GM10248 (cell line): Measurements from ENCODE around the gene ME3.

ENCODE experiments used
- CTCF ChIA-PET: fragments of 300-600 bp; sonication (Branson Sonifier 250); formaldehyde crosslinking; extraction: SDS; loops from one replicate; lab custom pipeline; 2021; ENCODE audit warnings: antibody characterized with exemption; lab: Yijun Ruan, JAX
- POLR2A ChIA-PET: fragments of 350-650 bp; sonication (Branson Sonifier 250); formaldehyde crosslinking; extraction: SDS; loops from one replicate; lab custom pipeline; 2020; ENCODE audit warnings: antibody characterized with exemption; lab: Yijun Ruan, JAX
- DNase-seq: peaks from one replicate; pipeline ENCODE4 v3.0.0; 2012; ENCODE audit errors: extremely low spot score
- TF ChIP-seq, protein P1 (sequence below): IDR thresholded peaks from 2 replicates; pipeline ENCODE4 v1.5.1; 2012; ENCODE audit warnings: mild to moderate bottlenecking, low read depth; ENCODE audit errors: extremely low read depth, missing control alignments, control extremely low read depth

ME3 gene

DNA sequence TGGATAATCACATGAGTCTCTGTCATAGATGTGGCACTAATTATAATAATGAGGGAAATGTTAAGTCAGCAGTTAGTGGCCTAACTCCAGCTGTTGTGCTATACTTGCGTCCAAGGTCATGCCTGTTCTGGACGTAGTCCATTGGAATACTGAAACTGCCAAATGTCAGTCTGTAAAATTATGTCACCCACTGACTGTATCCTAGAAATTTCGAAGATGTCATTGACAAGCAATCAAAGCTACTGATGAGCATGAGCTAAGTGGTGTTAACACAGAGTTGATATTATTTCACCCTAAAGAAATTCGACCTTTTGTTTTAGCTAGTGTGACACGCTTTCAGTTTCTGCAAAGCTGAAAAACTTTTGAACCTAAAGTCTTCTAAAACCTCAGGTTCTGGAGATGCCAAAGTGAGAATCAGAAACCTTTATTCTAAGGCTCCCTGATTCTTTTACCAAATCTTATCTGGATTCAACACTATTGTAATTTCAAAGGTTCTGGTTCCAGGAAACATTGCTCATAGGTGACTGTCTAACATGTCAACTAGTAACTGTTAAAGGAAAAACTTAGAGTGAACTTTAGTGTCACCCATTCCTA is 14.9 kb upstream of the ME3 start:
- DNase-seq, result no peak
- TF ChIP-seq, protein P1, sequence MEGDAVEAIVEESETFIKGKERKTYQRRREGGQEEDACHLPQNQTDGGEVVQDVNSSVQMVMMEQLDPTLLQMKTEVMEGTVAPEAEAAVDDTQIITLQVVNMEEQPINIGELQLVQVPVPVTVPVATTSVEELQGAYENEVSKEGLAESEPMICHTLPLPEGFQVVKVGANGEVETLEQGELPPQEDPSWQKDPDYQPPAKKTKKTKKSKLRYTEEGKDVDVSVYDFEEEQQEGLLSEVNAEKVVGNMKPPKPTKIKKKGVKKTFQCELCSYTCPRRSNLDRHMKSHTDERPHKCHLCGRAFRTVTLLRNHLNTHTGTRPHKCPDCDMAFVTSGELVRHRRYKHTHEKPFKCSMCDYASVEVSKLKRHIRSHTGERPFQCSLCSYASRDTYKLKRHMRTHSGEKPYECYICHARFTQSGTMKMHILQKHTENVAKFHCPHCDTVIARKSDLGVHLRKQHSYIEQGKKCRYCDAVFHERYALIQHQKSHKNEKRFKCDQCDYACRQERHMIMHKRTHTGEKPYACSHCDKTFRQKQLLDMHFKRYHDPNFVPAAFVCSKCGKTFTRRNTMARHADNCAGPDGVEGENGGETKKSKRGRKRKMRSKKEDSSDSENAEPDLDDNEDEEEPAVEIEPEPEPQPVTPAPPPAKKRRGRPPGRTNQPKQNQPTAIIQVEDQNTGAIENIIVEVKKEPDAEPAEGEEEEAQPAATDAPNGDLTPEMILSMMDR, result no peak
- CTCF ChIA-PET, result interaction anchor here (1.4 kb wide), 1 partner anchor 8 kb away, joined by 4 read pairs; no protein-coding TSS in a partner anchor
- POLR2A ChIA-PET, result no interaction called here

DNA sequence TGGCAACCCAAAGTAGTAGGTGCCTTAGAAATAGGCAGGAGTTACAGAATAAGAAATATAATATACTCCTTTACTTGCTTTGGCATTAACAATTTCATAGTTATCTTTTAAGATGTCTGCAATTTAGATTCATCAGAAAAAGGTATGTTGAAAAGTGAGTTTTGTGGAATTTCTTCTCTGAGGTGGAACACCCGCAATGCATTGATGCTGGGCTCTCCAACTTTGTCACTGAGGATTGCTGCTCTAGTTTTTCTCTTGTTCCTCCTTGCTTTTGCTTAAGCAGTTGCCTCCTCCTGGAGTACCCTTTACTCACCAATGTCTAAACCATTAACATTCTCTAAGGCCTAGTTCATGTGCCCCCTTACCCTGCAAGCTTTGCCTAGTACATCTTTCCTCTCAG is 14.1 kb upstream of the ME3 start:
- TF ChIP-seq, protein P1, result no peak
- no peak for DNase-seq
- ChIA-PET POLR2A (no interaction called here), CTCF (no interaction called here)

GRCh38 chr11:86681483-86681756 is 9.0 kb upstream of the ME3 start:
- TF ChIP-seq, protein P1, result no peak
- CTCF ChIA-PET, result interaction anchor here (1.0 to 2.7 kb wide), 3 partner anchors 15 to 226 kb away, joined by 3 to 10 read pairs (median 3); no protein-coding TSS in a partner anchor
- POLR2A ChIA-PET, result no interaction called here
- no peak for DNase-seq

- no peak for DNase-seq
- POLR2A ChIA-PET, result no interaction called here
- CTCF ChIA-PET, result interaction anchor here (1.5 to 2.7 kb wide), 2 partner anchors 15 to 226 kb away, joined by 3 to 10 read pairs; no protein-coding TSS in a partner anchor
- TF ChIP-seq, protein P1, result no peak
Measured at GRCh38 chr11:86680716-86681482, 8.5 kb upstream of the ME3 start.

DNA sequence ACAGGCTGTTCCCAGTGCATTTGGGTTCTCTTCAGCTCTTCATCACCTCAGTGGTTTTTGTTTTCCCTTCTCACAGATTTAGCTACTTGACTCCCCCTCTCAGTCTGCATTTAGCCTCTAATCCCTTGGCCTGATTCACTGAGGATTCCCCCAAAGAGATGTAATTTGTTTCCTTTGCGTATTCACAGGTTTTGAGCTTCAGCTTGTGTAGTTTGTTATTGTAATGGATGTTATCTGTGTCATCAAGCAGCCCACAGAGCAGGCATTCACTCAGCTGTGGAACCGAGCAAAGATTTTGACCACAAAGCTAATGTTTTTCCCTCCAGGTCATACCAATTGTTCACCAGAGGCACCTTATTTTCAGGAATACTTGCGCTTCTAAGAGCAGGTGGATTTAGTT is 6.4 kb upstream of the ME3 start:
- ChIA-PET POLR2A (no interaction called here), CTCF (interaction anchor here (1.4 to 2.0 kb wide), 4 partner anchors 9 to 19 kb away, joined by 3 to 6 read pairs (median 4); no protein-coding TSS in a partner anchor)
- no peak for DNase-seq
- TF ChIP-seq, protein P1, result no peak

GRCh38 chr11:86678296-86678695 is 5.9 kb upstream of the ME3 start:
- ChIA-PET POLR2A (no interaction called here), CTCF (interaction anchor here (1.4 to 2.0 kb wide), 4 partner anchors 9 to 18 kb away, joined by 3 to 6 read pairs (median 4); no protein-coding TSS in a partner anchor)
- no peak for DNase-seq
- TF ChIP-seq, protein P1, result no peak
